Endometrial microvascular endothelial cells (primary cell): ENCODE measurements around the gene RERE. TPM values are rescaled to one million over a fixed set of nuclear protein-coding genes. Genes with fewer than 3 reads are reported as not detected.
"Not testable (repeated sequence)": the region's sequence is repeated elsewhere in the genome, so short reads cannot be mapped to it uniquely, and the experiment has no call there.

Source experiments
- in situ Hi-C: cut with HindIII; loops from 2 replicates; pipeline ENCODE4 v1.10.0; 2017; ENCODE audit warnings: low sequenced_read_pairs, low pct_unique_long_range_greater_than_20kb; ENCODE audit errors: inconsistent ontology term
- total RNA-seq: library from RNA; depleted of rRNA; stranded (reverse); fragments of >200 nt; gene quantifications from one replicate; pipeline ENCODE4 v1.2.3, GENCODE V29; 2015; ENCODE audit errors: inconsistent ontology term

The RERE gene
- total RNA-seq, 1 donor from 2014 or later = 16.5 TPM

DNA sequence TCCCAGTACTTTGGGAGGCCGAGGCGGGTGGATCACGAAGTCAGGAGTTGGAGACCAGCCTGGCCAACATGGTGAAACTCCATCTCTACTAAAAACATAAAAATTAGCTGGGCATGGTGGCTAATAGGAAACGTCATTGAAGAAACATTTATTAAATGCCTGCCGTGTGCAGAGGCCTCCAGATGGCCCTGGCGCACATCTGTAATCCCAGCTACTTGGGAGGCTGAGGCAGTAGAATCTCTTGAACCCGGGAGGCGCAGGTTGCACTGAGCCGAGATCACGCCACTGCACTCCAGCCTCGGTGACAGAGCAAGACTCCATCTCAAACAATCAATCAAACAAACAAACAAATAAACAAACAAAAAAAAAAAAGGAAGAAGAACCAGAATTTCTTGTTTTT is 368.9 kb downstream of the RERE start:
- in situ Hi-C loops = not testable (repeated sequence)

DNA sequence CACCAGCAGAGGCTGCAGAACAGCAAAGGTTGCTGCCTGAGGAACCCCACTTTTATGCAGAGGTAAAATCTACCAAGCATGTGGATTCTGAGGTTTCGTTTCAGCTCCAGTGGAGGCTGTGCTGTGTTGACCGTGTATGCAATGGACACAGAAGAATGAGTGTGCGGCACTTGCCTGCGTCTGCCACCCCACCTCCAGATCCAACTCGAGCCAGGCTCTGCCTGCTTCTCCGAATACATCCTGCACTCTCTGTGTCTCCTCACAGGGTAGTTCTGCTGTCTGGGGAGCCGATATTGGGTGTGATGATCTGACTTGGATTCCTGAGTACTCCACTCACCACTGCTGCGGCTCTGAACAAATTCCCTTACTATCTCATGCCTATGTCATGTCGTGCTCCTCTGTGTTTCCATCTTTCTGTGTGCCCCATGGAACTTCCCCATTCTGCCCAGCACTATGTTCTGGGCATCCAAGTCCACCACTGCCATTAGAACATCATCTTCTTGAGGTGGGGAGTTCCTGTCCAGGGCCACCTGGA is 369.8 kb downstream of the RERE start:
- in situ Hi-C loops = no loop called here

- in situ Hi-C loops = not testable (repeated sequence)
Measured at GRCh38 chr1:8446119-8446518, 371.3 kb downstream of the RERE start.

- in situ Hi-C loops = no loop called here
Measured at GRCh38 chr1:8443558-8444194, 373.8 kb downstream of the RERE start.

DNA sequence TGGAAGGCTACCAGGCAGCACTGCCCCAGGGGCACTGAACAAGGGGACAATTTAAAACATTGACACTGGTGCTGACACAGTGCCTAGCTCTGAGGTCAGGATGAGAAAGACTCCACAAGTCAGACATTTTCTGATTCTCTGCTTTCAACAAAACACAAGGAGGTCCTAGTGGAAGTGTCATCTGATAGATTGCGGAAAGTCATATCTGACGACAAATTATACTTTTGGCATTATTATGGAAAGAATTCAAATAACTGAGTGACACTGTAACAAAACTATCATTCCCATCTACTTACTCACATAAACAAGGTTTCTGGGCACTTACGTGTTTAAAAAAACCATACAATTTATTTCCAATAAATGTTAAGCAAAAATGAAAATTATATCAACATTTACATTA is 376.0 kb downstream of the RERE start:
- in situ Hi-C loops = no loop called here

- in situ Hi-C loops = no loop called here
Measured at GRCh38 chr1:8439015-8439702, 378.3 kb downstream of the RERE start.

GRCh38 chr1:8438489-8438888 is 379.0 kb downstream of the RERE start:
- in situ Hi-C loops = no loop called here

- in situ Hi-C loops = no loop called here
Measured at GRCh38 chr1:8437347-8437746, 380.1 kb downstream of the RERE start.

- in situ Hi-C loops = no loop called here
Measured at GRCh38 chr1:8435569-8436071, 381.8 kb downstream of the RERE start.

GRCh38 chr1:8434101-8434500 is 383.3 kb downstream of the RERE start:
- in situ Hi-C loops = no loop called here

GRCh38 chr1:8431784-8432183 is 385.7 kb downstream of the RERE start:
- in situ Hi-C loops = no loop called here

GRCh38 chr1:8431019-8431418 is 386.4 kb downstream of the RERE start:
- in situ Hi-C loops = no loop called here

DNA sequence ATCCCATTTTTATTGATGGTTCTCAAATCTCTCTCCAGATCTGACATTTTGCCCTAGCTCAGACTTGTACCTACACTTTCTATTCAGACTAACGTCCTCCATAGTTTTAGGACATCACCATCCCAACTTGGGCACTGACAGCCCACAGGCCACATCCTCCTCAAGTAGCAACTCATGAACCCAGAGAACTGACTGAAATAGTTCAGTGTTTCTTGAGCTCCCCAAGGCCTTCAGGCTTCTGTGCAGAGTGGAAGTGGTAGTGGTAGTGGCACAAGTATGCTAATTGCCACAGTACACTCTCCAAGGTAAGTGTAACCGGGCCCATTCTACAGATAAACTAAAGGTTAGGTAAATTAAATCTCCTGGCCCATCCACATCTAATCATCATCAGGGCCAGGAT is 387.0 kb downstream of the RERE start:
- in situ Hi-C loops = no loop called here

DNA sequence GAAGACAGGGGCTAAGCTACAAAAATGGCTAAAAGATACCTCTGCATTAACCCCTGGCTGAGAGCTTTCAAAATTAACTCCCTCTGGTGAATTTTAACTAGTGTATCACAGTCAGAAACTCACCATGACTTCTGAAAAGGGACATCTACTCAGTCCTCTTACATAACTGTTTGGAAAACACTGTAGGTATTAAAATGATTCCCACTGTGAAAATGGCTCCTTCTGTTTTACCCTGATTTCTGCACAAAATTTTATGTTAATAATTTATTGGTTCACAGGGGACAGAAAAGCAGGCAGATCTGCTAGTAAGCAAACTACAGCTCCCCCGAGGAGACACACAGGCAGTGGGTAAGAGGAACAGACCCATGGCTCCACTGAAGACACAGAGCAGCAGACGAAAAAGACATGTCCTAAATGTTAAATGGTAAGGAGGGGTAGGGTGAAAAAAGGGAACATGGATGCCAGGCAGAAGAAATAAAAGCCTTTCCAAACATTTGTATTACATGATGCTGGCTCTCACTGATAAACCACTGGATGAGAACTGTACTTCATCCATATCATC is 387.8 kb downstream of the RERE start:
- in situ Hi-C loops = no loop called here

DNA sequence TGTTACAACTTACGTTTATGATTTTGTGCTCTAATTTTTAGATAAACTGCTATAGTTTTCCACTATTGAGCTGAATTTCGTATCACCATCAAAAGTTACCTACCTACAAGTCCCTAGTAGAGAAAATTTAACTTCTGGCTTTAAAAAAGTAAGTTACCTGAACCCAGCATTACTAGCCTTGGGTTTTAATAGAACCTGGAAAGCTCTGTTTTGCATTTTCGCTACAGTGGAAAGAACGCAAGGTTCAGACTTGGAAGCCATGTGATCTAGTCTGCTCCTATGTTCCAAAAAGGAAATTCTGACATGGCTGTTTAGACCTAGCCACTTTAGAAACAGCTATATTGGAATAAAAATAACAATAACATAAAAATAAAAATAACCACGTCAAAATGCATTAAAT is 389.0 kb downstream of the RERE start:
- in situ Hi-C loops = no loop called here

DNA sequence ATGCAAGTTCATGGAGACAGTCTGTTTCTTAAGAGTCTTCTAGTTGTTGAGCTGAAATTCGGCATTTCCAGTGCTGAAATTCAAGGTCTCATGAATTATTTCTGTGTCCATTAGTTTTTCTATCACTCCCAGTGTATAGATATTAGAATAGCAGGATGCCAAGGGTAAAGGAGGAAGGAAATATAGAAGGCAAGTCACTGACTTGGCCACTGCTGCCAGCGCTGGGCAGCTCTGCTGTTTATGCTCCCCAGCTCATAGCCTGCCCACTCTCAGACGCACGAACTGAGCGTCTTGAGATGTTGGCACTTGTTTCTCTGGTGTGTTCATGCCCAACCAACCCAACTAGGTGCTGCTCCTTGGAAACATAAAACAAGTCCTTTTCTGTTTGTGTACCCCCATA is 389.5 kb downstream of the RERE start:
- in situ Hi-C loops = no loop called here

DNA sequence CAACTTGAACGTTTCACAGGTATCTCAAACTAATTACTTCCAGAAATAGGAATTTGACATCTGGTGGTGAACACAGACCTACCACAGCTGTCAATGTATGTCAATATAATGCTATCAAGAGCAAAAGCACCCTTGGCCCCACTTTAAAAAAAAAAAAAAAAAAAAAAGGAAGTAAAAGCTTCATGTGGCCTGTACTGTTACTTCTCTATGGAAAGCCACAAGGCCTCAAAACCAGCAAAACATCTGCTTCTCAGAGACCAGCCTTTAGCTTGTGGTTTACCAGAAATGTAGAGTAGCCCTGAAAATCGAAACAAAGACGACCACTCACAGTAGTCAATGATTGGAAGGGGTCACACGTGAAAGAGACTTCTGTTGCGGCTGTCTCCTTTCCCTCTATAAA is 389.9 kb downstream of the RERE start:
- in situ Hi-C loops = no loop called here

- in situ Hi-C loops = no loop called here
Measured at GRCh38 chr1:8426996-8427395, 390.4 kb downstream of the RERE start.

- in situ Hi-C loops = no loop called here
Measured at GRCh38 chr1:8425781-8426161, 391.7 kb downstream of the RERE start.

- in situ Hi-C loops = no loop called here
Measured at GRCh38 chr1:8425150-8425780, 392.2 kb downstream of the RERE start.
